Right lobe of liver (tissue), 6 donors: Measurements from ENCODE around the gene ZNF142. TPM values are rescaled to one million over a fixed set of nuclear protein-coding genes. Genes with fewer than 3 reads are reported as not detected.

Experiments used
- ATAC-seq, 4 donors: fragments of 200-7000 bp; cut with Tn5 transposase; one replicate each; pipeline ENCODE4 v1.9.1; 2020; ENCODE audit warnings: mild to moderate bottlenecking in 4 of 4, moderate library complexity in 4 of 4
- DNase-seq, 3 donors: peaks; one replicate each; pipeline ENCODE4 v3.0.0-alpha.2; 2020
- H3K27ac ChIP-seq, 3 donors: fragments of 200-600 bp; one replicate each; pipeline ENCODE4 v1.8.0; 2022
- H3K27me3 ChIP-seq, 2 donors: fragments of 200-600 bp; one replicate each; pipeline ENCODE4 v1.8.0; 2022
- H3K36me3 ChIP-seq, 4 donors: fragments of 200-600 bp; sonication (generic) in 1 of 4; one replicate each; pipeline versions ENCODE4 v1.5.1 to v1.8.0; 2017 to 2022; ENCODE audit warnings: control low read depth in 1 of 4
- H3K4me1 ChIP-seq, 4 donors: fragments of 200-600 bp; sonication (generic) in 1 of 4; one replicate each; pipeline versions ENCODE4 v1.5.1 to v1.8.0; 2017 to 2022; ENCODE audit warnings: control low read depth in 1 of 4
- H3K4me3 ChIP-seq, 3 donors: fragments of 200-600 bp; one replicate each; pipeline ENCODE4 v1.8.0; 2022
- H3K9me3 ChIP-seq, 4 donors: fragments of 200-600 bp; sonication (generic) in 1 of 4; one replicate each; pipeline versions ENCODE4 v1.5.1 to v1.8.0; 2017 to 2022; ENCODE audit warnings: control low read depth in 1 of 4
- CTCF ChIP-seq, 4 donors: fragments of 200-600 bp in 3 of 4; fragments of 450-650 bp in 1 of 4; IDR thresholded peaks; one replicate each; pipeline versions ENCODE4 v1.5.1 to v1.8.0; 2016 to 2022; ENCODE audit warnings: antibody characterized with exemption in 4 of 4, mild to moderate bottlenecking in 2 of 4
- POLR2A ChIP-seq: fragments of 450-650 bp; IDR thresholded peaks from one replicate; pipeline ENCODE4 v1.6.1; 2017; ENCODE audit warnings: antibody characterized with exemption, mild to moderate bottlenecking
- WGBS: methylation state at CpG from one replicate; pipeline ENCODE4 v1.1.6; 2018; ENCODE audit warnings: low coverage, low lambda C conversion rate; ENCODE audit not compliant: insufficient coverage; ENCODE audit errors: missing lambda C conversion rate; 5-methylcytosine and 5-hydroxymethylcytosine counted together
- intact Hi-C, 2 donors: fragments of 100-400 bp; cut with DNase I; formaldehyde crosslinking; loops; one replicate each; pipeline versions ENCODE4 v1.11.2 to v1.14.1; 2022
- long read RNA-seq: library from polyadenylated mRNA; unstranded; transcript quantifications from one replicate; pipeline ENCODE4 v2.0.0, GENCODE V29; 2019
- total RNA-seq, 6 experiments: library from RNA; depleted of rRNA in 2 of 6; stranded (reverse); fragments of >200 nt in 2 of 6; fragmentation: NEBNext Ultra II Directional in 3 of 6; extraction: Animal tissue kit (Norgen Biotek cat#: 25700) in 3 of 6; gene quantifications; one replicate each; pipeline versions ENCODE4 v1.1.0 to v1.2.4, GENCODE V29; 2016 to 2023
- donor health status: DM: no; HTN: yes; CAD: no.
- donor health status: DM: no; HTN: no; CAD: no.
- donor health status: DM: no; HTN: no; CAD: no.
- donor health status: DM: no; HTN: yes; CAD: no.
- donor health status: DM: no; HTN: yes; CAD: no.

ZNF142 gene
- 10 to 100 TPM in 2 of 6 experiments, 1 to 10 TPM in 4; 7.1 to 12.5 (median 7.5) TPM for total RNA-seq
- long read RNA-seq = 0 reads

- DNase-seq (peak; percentile 92 to 95 (median 95)), ATAC-seq (peak; percentile 99)
- WGBS = 0% methylated on average over 39 of the region's 49 CpGs
- H3K9me3 ChIP-seq = no peaks in the 10 kb centered on the region
- H3K4me1 ChIP-seq = peaks cover 0 to 18% (median 3%) of the 10 kb centered on the region in 4 donors
- no peaks in the 10 kb centered on the region for H3K27me3 ChIP-seq
- H3K27ac ChIP-seq = peak within 1 kb of the TSS in 2 of 3 donors; percentile 8 to 42
- H3K36me3 ChIP-seq = peaks cover 0 to 49% (median 14%) of the 10 kb centered on the region in 4 donors
- TF ChIP-seq POLR2A (peak; percentile 54), CTCF (IDR thresholded peaks at IDR 0.05) (no peak)
- peak within 1 kb of the TSS; percentile 70 to 97 (median 72) for H3K4me3 ChIP-seq
- intact Hi-C loops = loop anchor here in 1 of 2 donors (10.0 kb wide), 1 partner anchor 255 kb away; no protein-coding TSS in a partner anchor
Measured at GRCh38 chr2:218659258-218659987, at the start of gene ZNF142, which contains the start of gene BCS1L. Gene ZNF142 (minus strand): TSS chr2:218659623. CDS start chr2:218656429, 3,194 bp downstream. Gene BCS1L (plus strand): TSS chr2:218659683. CDS start chr2:218660988, 1,305 bp downstream.

GRCh38 chr2:218708086-218708485 lies 48.7 kb upstream of the ZNF142 start:
- H3K27me3 ChIP-seq = no peaks in the 10 kb centered on the region
- H3K27ac ChIP-seq = no peak overlapping the region
- ATAC-seq = no peak
- TF ChIP-seq POLR2A (no peak), CTCF (IDR thresholded peaks at IDR 0.05) (no peak)
- H3K36me3 ChIP-seq = no peaks in the 10 kb centered on the region
- H3K4me1 ChIP-seq = peaks cover 0 to 8% (median 0%) of the 10 kb centered on the region in 4 donors
- 89% methylated on average over 4 of the region's 4 CpGs for WGBS
- intact Hi-C loops = no loop called here
- no peak for DNase-seq
- no peak overlapping the region for H3K4me3 ChIP-seq
- no peaks in the 10 kb centered on the region for H3K9me3 ChIP-seq

GRCh38 chr2:218703341-218703740 lies 43.9 kb upstream of the ZNF142 start:
- H3K4me3 ChIP-seq = no peak overlapping the region
- H3K4me1 ChIP-seq = no peaks in the 10 kb centered on the region
- H3K9me3 ChIP-seq = no peaks in the 10 kb centered on the region
- TF ChIP-seq POLR2A = no peak
- ATAC-seq = no peak
- intact Hi-C loops = no loop called here
- no peak for DNase-seq
- peaks cover 0 to 2% (median 0%) of the 10 kb centered on the region in 4 donors for H3K36me3 ChIP-seq
- H3K27me3 ChIP-seq = no peaks in the 10 kb centered on the region
- WGBS = 92% methylated on average over 4 of the region's 4 CpGs
- H3K27ac ChIP-seq = no peak overlapping the region

- TF ChIP-seq POLR2A = no peak
- Histone ChIP-seq H3K36me3 (peaks cover 0 to 6% (median 0%) of the 10 kb centered on the region in 4 donors), H3K9me3 (no peaks in the 10 kb centered on the region), H3K27me3 (no peaks in the 10 kb centered on the region), H3K4me3 (no peak overlapping the region), H3K27ac (no peak overlapping the region), H3K4me1 (no peaks in the 10 kb centered on the region)
- ATAC-seq (no peak), DNase-seq (no peak)
- WGBS = 92% methylated on average over 2 of the region's 2 CpGs
- intact Hi-C loops = no loop called here
Measured at GRCh38 chr2:218701806-218702205, 42.4 kb upstream of the ZNF142 start.

GRCh38 chr2:218698885-218699284 lies 39.5 kb upstream of the ZNF142 start:
- Histone ChIP-seq H3K27me3 (no peaks in the 10 kb centered on the region), H3K36me3 (peaks cover 0 to 6% (median 0%) of the 10 kb centered on the region in 4 donors), H3K4me1 (no peaks in the 10 kb centered on the region), H3K9me3 (no peaks in the 10 kb centered on the region), H3K27ac (no peak overlapping the region), H3K4me3 (no peak overlapping the region)
- DNase-seq (no peak), ATAC-seq (peak in 1 of 4 donors; percentile 13)
- intact Hi-C loops = no loop called here
- no peak for TF ChIP-seq CTCF (IDR thresholded peaks at IDR 0.05)
- no peak for TF ChIP-seq POLR2A
- 80% methylated on average over 5 of the region's 8 CpGs for WGBS
